Natural killer cell treated with Interleukin-12 subunit alpha and Interleukin-12 subunit beta and Interleukin-15 and Interleukin-18, amount 100 ng/mL, for 72 hours (primary cell): ENCODE data around the gene XRN2. TPM values are rescaled to one million over a fixed set of nuclear protein-coding genes. Genes with fewer than 3 reads are reported as not detected.
A peak's percentile ranks its signal among the peaks of the same experiment; 100 is the strongest.

Source experiments
- ATAC-seq, 2 donors: fragments of 150-1000 bp; cut with Tn5 transposase in 1 of 2; sonication (Bioruptor Pico), chemical (Tn5 transposase) in 1 of 2; 2 replicates each; pipeline ENCODE4 v1.10.0; 2021
- DNase-seq: peaks from one replicate; pipeline ENCODE4 v3.0.0; 2022; ENCODE audit warnings: low spot score
- H3K27ac Mint-ChIP-seq, 2 donors: 1 replicate in 1 of 2; 2 replicates in 1 of 2; pipeline ENCODE4 v1.8.0; 2022; ENCODE audit warnings: mixed read lengths in 2 of 2, mild to moderate bottlenecking in 1 of 2, moderate library complexity in 1 of 2
- H3K27me3 Mint-ChIP-seq, 2 donors: 1 replicate in 1 of 2; 2 replicates in 1 of 2; pipeline ENCODE4 v1.8.0; 2022; ENCODE audit warnings: mixed read lengths in 2 of 2
- H3K36me3 Mint-ChIP-seq: one replicate; pipeline ENCODE4 v1.8.0; 2022; ENCODE audit warnings: mixed read lengths
- H3K4me1 Mint-ChIP-seq, 2 donors: 1 replicate in 1 of 2; 2 replicates in 1 of 2; pipeline ENCODE4 v1.8.0; 2022; ENCODE audit warnings: low read depth in 2 of 2, mixed read lengths in 2 of 2, mild to moderate bottlenecking in 1 of 2
- H3K4me3 Mint-ChIP-seq: one replicate; pipeline ENCODE4 v1.8.0; 2022; ENCODE audit warnings: mixed read lengths
- H3K9me3 Mint-ChIP-seq: 2 replicates; pipeline ENCODE4 v1.8.0; 2022; ENCODE audit warnings: mixed read lengths
- total RNA-seq, 2 donors: library from RNA; stranded (reverse); gene quantifications; one replicate each; pipeline ENCODE4 v1.2.3, GENCODE V29; 2022

Gene XRN2
- total RNA-seq, 2 donors from 2014 or later = 62.1 to 68.6 TPM

DNA sequence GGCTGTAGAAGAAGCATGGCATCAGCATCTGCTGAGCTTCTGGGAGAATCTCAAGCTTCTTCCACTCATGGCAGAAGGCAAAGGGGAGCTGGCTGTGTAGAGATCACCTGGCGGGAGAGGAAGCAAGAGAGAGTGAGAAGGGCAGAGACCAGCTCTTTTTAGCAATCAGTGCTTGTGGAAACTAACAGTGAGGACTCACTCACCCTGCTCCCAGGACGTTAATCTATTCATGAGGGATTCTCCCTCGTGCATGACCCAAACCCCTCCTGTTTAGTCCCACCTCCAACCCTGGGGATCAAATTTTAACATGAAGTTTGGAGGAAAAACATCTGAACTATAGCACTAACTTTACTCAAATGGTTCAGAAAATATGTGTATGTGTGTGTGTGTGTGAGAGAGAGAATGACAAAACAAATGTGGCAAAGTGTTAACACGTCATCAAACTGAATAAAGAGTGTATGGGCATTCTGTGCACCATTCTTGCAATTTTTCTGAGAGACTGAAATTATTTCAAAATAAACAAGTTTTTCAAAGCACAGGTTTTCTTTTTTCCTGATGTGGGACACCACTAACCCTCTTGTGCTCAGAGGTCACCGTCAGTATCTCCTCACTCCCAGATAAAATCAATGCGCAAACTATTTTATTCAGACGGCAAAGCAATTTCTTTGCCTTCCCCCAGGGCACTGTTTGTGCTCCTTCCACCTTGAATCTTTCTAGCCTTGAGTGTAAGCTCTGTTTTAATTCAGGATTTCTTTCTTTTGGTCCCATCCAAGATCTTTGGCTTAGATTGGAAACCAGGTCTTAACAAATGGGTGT, 23.2 kb upstream of the XRN2 start:
- no peaks in the 10 kb centered on the region for H3K9me3 Mint-ChIP-seq
- ATAC-seq (no peak), DNase-seq (no peak)
- no peak overlapping the region for H3K27ac Mint-ChIP-seq
- peaks cover 4% of the 10 kb centered on the region in 2 donors for H3K4me1 Mint-ChIP-seq
- no peak overlapping the region for H3K4me3 Mint-ChIP-seq
- peaks cover 29 to 40% of the 10 kb centered on the region in 2 donors for H3K27me3 Mint-ChIP-seq
- no peaks in the 10 kb centered on the region for H3K36me3 Mint-ChIP-seq

DNA sequence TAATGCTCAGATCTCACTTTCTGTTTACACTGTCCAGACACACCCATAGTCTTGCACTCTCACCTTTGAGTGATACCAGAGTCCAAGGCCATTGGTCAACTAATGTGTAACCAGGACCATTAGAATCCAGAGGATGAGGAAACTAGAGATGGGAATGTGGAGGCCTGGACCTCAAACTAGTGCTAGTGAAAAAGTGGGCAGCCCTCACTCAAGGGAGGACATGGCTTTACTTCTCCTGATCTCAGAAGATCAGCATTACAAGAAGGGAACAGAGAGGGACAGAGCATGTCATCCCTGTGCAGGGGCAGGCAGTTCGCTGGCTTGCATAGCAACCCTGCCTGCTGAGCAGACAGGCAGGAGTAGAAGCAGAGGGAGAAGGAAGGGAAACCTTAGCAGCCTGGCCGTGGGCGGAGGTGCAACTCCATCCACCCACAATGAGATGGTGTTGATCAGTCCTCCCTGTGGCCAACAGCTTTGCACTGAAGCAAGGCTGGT, 22.6 kb upstream of the XRN2 start:
- Mint-ChIP-seq H3K36me3 (no peaks in the 10 kb centered on the region), H3K27me3 (peaks cover 33 to 40% of the 10 kb centered on the region in 2 donors), H3K27ac (no peak overlapping the region), H3K9me3 (no peaks in the 10 kb centered on the region), H3K4me1 (peaks cover 4% of the 10 kb centered on the region in 2 donors), H3K4me3 (no peak overlapping the region)
- ATAC-seq (no peak), DNase-seq (no peak)

DNA sequence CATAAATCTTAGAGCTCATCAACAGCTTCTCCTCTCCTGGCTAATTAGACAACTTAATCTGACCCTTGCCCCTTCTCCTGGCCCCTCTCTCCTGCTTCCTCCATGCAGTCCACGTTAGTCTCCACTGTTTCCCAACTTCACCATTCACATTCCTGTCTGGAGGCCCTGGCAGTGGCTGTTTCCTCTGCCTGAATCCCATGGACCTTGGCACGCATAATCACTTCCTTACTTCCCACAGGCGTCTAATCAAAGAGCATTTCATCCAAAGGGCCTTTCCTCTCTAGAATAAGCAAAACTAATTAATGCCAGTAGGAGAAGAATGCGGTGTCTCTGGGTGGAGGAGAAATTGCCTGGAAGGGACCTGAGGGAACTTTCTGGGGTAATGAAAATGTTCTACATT, 16.4 kb upstream of the XRN2 start:
- H3K4me1 Mint-ChIP-seq = no peaks in the 10 kb centered on the region
- H3K9me3 Mint-ChIP-seq = no peaks in the 10 kb centered on the region
- no peak overlapping the region for H3K4me3 Mint-ChIP-seq
- peaks cover 42 to 52% of the 10 kb centered on the region in 2 donors for H3K27me3 Mint-ChIP-seq
- no peak for ATAC-seq
- DNase-seq = no peak
- H3K36me3 Mint-ChIP-seq = no peaks in the 10 kb centered on the region
- no peak overlapping the region for H3K27ac Mint-ChIP-seq

DNA sequence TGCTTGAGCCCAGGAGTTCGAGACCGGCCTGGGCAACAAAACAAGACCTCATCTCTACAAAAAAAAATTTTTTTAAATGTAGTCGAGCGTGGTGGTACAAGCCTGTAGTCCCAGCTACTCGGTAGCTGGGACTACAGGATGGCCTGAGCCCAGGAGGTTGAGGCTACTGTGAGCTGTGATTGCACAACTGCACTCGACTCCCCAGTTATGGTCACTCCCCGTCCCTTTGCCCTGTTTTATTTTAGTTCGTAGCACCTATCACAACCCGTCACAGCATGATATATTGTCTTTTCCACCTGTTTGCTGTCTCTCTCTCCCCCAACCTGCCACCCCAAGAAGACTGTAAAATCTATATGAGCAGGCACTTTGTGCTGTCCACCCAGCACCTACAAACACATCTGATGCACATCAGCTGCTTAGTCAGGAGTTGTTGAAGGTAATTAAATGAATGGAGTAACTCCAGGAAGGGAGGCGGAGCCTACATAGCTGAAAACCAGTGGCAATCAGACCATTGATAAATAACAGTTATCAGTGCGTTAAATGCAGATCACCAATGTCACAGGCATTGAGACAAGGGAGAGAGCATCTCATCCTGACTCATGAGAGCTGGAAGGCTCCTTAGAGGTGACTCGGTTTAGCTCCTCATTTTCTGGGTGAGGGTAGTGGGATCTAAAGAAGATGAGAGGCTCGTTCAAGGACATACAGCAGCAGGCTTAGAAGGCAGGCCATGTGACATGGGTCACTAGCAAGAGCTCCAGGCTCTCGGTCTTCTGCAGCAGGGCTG, 14.4 kb upstream of the XRN2 start:
- no peaks in the 10 kb centered on the region for H3K9me3 Mint-ChIP-seq
- H3K4me1 Mint-ChIP-seq = no peaks in the 10 kb centered on the region
- no peak overlapping the region for H3K27ac Mint-ChIP-seq
- H3K27me3 Mint-ChIP-seq = peaks cover 39 to 40% of the 10 kb centered on the region in 2 donors
- H3K36me3 Mint-ChIP-seq = no peaks in the 10 kb centered on the region
- ATAC-seq = no peak
- H3K4me3 Mint-ChIP-seq = no peak overlapping the region
- no peak for DNase-seq

DNA sequence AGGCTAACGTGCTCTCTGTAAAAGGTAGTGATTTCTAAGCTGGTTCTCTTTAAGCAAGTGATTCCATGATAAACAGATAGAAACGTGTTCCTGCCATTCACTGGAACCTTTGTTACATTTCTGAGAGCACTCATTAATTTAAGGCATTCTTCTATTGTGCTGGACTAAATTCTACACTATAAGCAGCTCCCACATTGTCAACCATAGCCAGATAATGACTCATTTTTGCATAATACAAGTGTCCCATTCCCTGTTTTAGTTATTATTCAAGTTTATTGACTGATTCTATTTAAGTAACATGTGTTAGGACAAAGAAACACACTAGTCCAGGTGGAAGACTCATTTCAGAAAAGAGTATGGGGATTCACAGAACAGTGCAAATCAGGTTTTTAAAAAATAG, 13.5 kb upstream of the XRN2 start:
- no peak for DNase-seq
- no peak overlapping the region for H3K27ac Mint-ChIP-seq
- no peak for ATAC-seq
- H3K4me1 Mint-ChIP-seq = no peaks in the 10 kb centered on the region
- H3K4me3 Mint-ChIP-seq = no peak overlapping the region
- no peaks in the 10 kb centered on the region for H3K9me3 Mint-ChIP-seq
- H3K36me3 Mint-ChIP-seq = no peaks in the 10 kb centered on the region
- H3K27me3 Mint-ChIP-seq = peaks cover 36 to 40% of the 10 kb centered on the region in 2 donors

DNA sequence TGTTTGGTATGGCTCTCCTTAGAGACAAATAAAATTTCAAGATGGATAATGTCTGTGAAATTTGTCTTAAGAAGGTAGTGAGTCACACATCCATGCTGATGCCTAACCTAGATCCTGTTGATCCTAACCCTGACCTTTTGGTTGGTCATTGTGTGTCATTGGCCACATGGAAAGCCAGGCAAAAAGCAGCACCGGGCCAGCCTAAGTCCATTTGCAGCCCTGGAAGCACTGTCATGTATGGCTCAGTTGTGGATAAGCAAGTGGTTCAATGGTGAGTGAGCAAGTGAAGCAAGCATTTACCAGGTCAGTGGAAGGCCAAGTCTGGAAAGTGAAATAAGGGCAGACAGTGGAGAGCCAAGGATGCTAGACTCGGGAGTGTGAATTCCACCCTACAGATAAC, 12.1 kb upstream of the XRN2 start:
- Mint-ChIP-seq H3K27ac (no peak overlapping the region), H3K4me1 (no peaks in the 10 kb centered on the region), H3K4me3 (no peak overlapping the region), H3K27me3 (peaks cover 30 to 31% of the 10 kb centered on the region in 2 donors), H3K36me3 (no peaks in the 10 kb centered on the region), H3K9me3 (no peaks in the 10 kb centered on the region)
- no peak for ATAC-seq
- no peak for DNase-seq

DNA sequence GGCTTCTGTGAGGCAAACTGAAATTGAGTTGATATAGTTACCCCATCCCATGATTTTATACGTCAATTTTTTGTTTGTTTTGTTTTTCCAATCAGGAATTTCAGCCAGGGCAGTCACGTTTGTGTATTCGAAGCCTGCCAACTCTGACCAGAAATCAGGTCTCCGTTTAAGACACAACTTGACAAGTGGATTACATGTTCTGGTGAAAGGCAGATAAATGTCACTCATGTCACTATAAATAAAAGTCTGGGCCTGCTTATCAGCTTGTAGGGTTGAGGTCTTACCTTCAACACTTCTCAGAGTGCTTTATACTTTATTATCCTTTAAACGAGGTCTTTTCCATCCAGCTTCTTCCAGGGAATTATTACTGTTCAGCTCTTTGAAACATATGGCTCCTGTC, 8.4 kb upstream of the XRN2 start:
- H3K27ac Mint-ChIP-seq = no peak overlapping the region
- no peaks in the 10 kb centered on the region for H3K4me1 Mint-ChIP-seq
- peaks cover 19 to 24% of the 10 kb centered on the region in 2 donors for H3K27me3 Mint-ChIP-seq
- DNase-seq (no peak), ATAC-seq (no peak)
- no peak overlapping the region for H3K4me3 Mint-ChIP-seq
- H3K36me3 Mint-ChIP-seq = no peaks in the 10 kb centered on the region
- H3K9me3 Mint-ChIP-seq = no peaks in the 10 kb centered on the region

DNA sequence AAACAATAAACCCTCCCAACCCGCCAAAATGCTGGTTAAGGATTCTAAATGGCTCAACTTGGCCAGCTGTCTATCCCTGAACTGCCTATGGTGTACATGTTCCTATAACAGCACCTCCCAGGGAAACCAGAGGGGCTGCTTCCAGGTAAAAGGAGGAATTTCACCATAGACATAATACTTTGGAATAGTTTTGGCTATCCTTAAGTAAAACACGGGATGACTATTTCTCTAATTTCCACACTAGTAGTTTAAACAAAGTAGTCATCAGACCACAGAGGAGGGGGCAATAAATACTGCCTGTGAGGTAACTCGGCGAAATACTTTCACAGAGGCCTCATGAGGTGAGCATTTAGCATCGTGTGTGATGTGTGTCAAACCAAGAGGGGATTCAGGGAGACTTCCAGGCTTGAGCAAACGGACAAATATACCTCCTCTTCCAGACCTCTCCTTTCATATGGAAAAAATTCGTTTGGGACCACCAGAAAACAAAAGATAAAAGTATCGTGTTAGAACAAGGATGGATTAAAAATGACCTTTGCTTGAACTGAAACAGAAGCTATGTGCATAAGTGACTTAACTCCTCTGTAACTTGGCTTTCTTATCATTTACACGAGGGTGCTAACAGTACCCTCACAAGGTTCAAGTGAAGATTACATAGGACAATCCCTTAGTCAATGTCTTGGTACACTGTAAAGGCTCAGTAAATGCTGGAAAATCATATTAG, 1.0 kb upstream of the XRN2 start:
- Mint-ChIP-seq H3K36me3 (peaks cover 16% of the 10 kb centered on the region), H3K9me3 (no peaks in the 10 kb centered on the region), H3K4me3 (peak overlapping the region; percentile 91), H3K4me1 (peaks cover 22 to 26% of the 10 kb centered on the region in 2 donors), H3K27ac (peak overlapping the region; percentile 94 to 95), H3K27me3 (peaks cover 10 to 13% of the 10 kb centered on the region in 2 donors)
- ATAC-seq (no peak), DNase-seq (no peak)

DNA sequence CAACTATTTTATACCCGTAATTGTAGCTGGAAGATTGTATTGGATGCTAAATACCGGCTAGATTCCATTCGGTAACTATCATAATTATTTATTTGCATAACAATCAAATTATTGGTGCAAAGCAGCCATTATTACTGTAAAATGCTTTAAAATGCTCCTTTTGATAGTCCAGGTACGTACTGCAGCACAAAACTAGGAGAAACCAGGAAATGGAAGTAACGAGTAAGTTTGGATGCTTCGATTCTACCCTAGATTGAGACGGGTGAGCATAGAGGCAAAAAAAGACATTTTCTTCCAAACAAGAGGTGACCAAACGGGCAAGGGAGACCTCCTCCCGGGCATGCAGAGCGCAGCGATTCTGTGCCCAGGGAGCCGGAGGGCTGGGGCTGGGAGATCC, 469 bp upstream of the XRN2 start:
- H3K4me1 Mint-ChIP-seq = peaks cover 22 to 26% of the 10 kb centered on the region in 2 donors
- no peak for DNase-seq
- H3K4me3 Mint-ChIP-seq = peak overlapping the region; percentile 91
- H3K9me3 Mint-ChIP-seq = no peaks in the 10 kb centered on the region
- peaks cover 16% of the 10 kb centered on the region for H3K36me3 Mint-ChIP-seq
- H3K27ac Mint-ChIP-seq = peak overlapping the region; percentile 94 to 95
- peaks cover 5 to 9% of the 10 kb centered on the region in 2 donors for H3K27me3 Mint-ChIP-seq
- ATAC-seq = no peak

DNA sequence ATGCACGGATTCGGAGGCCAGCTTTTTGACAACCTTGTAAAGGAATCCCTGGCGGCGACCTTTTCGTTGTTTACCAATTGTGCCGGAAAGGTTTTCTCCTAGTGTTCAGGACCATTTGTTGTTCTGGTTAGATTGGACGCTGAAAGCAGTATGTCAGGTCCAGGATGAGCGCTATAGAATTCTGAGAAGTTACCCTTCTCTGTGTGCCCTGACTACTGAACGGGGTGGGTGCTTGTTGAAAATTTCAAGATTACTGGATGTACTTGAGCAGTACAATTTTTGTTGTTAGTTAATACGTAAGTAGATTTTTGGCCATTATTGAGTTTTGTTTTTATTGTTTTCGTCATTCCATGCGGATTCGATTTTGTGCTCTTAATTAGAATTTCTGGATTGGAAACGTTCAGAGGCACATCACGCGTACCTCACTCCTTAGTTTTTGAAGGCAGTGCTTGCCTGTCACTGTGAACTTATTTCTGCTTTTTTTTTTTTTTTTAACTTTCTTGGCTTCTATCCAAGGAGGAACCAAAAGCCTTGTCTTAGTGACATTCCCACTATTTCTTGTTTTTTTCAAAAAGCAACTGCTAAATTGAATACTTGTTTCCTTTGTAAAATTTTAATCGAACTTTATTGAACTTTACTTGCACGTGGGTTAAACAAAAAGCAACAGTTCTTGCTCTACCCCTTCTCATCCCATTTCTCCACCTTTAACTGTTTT, 898 bp downstream of the XRN2 start:
- Mint-ChIP-seq H3K27me3 (peaks cover 0 to 5% of the 10 kb centered on the region in 2 donors), H3K9me3 (no peaks in the 10 kb centered on the region), H3K4me3 (peak overlapping the region; percentile 91), H3K36me3 (peaks cover 26% of the 10 kb centered on the region), H3K4me1 (peaks cover 31 to 36% of the 10 kb centered on the region in 2 donors), H3K27ac (peak overlapping the region; percentile 94 to 95)
- ATAC-seq (peak; percentile 2 to 3), DNase-seq (no peak)

DNA sequence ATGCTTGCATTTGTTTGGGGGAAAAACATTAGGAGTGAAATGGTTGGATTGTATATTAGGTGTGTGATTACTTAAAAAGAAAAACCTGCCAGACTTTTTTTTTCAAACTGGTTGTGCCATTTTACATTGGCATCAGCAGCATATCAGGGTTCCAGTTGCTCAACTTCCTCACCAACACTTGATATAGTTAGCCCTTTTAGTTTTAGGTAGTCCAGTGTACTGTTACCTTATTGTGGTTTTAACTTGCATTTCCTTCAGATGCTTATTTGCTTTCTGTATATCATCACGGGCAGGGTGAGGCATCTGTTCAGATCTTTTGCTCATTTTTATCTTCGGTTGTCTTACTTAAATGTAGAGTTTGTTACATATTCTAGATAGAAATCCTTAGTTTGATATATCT, 5.2 kb downstream of the XRN2 start:
- Mint-ChIP-seq H3K27me3 (no peaks in the 10 kb centered on the region), H3K9me3 (no peaks in the 10 kb centered on the region), H3K4me1 (peaks cover 53 to 60% of the 10 kb centered on the region in 2 donors), H3K4me3 (peak overlapping the region; percentile 49), H3K36me3 (peaks cover 39% of the 10 kb centered on the region), H3K27ac (peak overlapping the region; percentile 37 to 41)
- DNase-seq = no peak
- no peak for ATAC-seq

DNA sequence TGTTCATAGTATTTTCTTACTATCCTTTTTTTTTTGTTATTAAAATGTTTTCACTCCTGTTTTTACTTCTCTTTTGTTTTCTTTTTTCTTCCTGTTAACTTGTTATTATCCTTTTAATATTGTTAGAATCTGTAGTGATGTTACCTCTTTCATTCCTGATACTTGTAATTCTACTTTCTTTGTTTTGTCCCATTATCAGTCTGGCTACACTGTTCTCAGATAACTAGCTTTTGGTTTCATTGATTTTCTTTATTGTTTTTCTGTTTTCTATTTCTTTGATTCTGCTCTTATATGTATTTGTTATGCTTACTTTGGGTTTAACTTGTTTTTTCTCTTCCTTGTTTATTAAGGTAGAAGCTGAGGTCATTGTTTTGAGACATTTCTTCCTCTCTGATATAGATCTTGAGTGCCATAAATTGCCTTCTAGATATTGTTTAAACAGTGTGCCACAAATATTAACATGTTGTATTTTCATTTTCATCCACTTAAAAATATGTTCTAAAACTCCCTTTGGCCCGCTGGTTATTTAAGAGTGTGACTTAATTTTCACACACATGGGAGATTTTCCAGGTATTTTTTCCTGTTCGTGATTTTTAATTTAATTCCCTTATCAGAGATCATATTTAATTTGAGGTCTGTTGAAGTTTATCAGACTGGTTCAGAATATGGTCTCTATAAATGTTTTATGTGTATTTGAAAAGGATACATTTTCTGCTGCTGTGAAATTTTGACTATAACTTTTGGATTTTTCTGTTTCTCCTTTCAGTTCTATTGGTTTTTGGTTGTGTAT, 6.7 kb downstream of the XRN2 start:
- Mint-ChIP-seq H3K4me3 (peak overlapping the region; percentile 23), H3K9me3 (no peaks in the 10 kb centered on the region), H3K36me3 (peaks cover 27% of the 10 kb centered on the region), H3K27ac (peak overlapping the region; percentile 5 to 38), H3K27me3 (no peaks in the 10 kb centered on the region), H3K4me1 (peaks cover 50 to 59% of the 10 kb centered on the region in 2 donors)
- no peak for ATAC-seq
- DNase-seq = no peak
